Measurements from ENCODE around the gene LMBR1.

GRCh38 chr7:156929789-156930539 lies 37.0 kb upstream of the LMBR1 start:
- TF ChIP-seq REST (IDR thresholded peaks at IDR 0.05; ENCODE audit: insufficient read depth in 1 of 2, low read depth in 2 of 2, low read length in 2 of 2) (no peak), TAF1 (IDR thresholded peaks at IDR 0.05; ENCODE audit: borderline replicate concordance, insufficient read depth, low read length) (no peak), POLR2AphosphoS5 (IDR thresholded peaks at IDR 0.05; ENCODE audit: low read depth, low read length) (no peak), SIN3A (IDR thresholded peaks at IDR 0.05; ENCODE audit: borderline replicate concordance, insufficient read depth, low read length) (no peak)

Data from PFSK-1 (cell line).